Measurements from ENCODE around the gene COL27A1.

The COL27A1 gene

GRCh38 chr9:114216081-114216480 is 60.7 kb downstream of the COL27A1 start:
- no peak for DNase-seq (ENCODE audit: insufficient read length, low spot score)
- TF ChIP-seq SPI1 (IDR thresholded peaks at IDR 0.05; ENCODE audit: low read depth, low read length): no peak
- no peak for TF ChIP-seq TAF1 (IDR thresholded peaks at IDR 0.05; ENCODE audit: low read depth, low read length)
- no peak for TF ChIP-seq POLR2AphosphoS5 (IDR thresholded peaks at IDR 0.05; ENCODE audit: low read depth, low read length)
- TF ChIP-seq POU2F2 (IDR thresholded peaks at IDR 0.05; ENCODE audit: low read depth, low read length): no peak
- TF ChIP-seq PAX5 (IDR thresholded peaks at IDR 0.05; ENCODE audit: insufficient read depth, low read length, severe bottlenecking): no peak
- no peak for TF ChIP-seq POLR2A (IDR thresholded peaks at IDR 0.05; ENCODE audit: low read depth, low read length)
- FAIRE-seq: no peak

GRCh38 chr9:114216976-114217375 is 61.6 kb downstream of the COL27A1 start:
- no peak for FAIRE-seq
- no peak for DNase-seq (ENCODE audit: insufficient read length, low spot score)
- TF ChIP-seq POLR2A (IDR thresholded peaks at IDR 0.05; ENCODE audit: low read depth, low read length) (no peak), PAX5 (IDR thresholded peaks at IDR 0.05; ENCODE audit: insufficient read depth, low read length, severe bottlenecking) (no peak), POLR2AphosphoS5 (IDR thresholded peaks at IDR 0.05; ENCODE audit: low read depth, low read length) (no peak), POU2F2 (IDR thresholded peaks at IDR 0.05; ENCODE audit: low read depth, low read length) (no peak), SPI1 (IDR thresholded peaks at IDR 0.05; ENCODE audit: low read depth, low read length) (no peak), TAF1 (IDR thresholded peaks at IDR 0.05; ENCODE audit: low read depth, low read length) (no peak)

- no peak for TF ChIP-seq SPI1 (IDR thresholded peaks at IDR 0.05; ENCODE audit: low read depth, low read length)
- TF ChIP-seq POLR2AphosphoS5 (IDR thresholded peaks at IDR 0.05; ENCODE audit: low read depth, low read length): no peak
- no peak for TF ChIP-seq POU2F2 (IDR thresholded peaks at IDR 0.05; ENCODE audit: low read depth, low read length)
- no peak for TF ChIP-seq TAF1 (IDR thresholded peaks at IDR 0.05; ENCODE audit: low read depth, low read length)
- TF ChIP-seq PAX5 (IDR thresholded peaks at IDR 0.05; ENCODE audit: insufficient read depth, low read length, severe bottlenecking): no peak
- TF ChIP-seq POLR2A (IDR thresholded peaks at IDR 0.05; ENCODE audit: low read depth, low read length): no peak
- FAIRE-seq: no peak
- DNase-seq (ENCODE audit: insufficient read length, low spot score): no peak
These were observed 63.2 kb downstream of the COL27A1 start for GRCh38 chr9:114218264-114219120.

- DNase-seq (ENCODE audit: insufficient read length, low spot score) (no peak), FAIRE-seq (no peak)
- TF ChIP-seq SPI1 (IDR thresholded peaks at IDR 0.05; ENCODE audit: low read depth, low read length): no peak
- no peak for TF ChIP-seq POU2F2 (IDR thresholded peaks at IDR 0.05; ENCODE audit: low read depth, low read length)
- TF ChIP-seq TAF1 (IDR thresholded peaks at IDR 0.05; ENCODE audit: low read depth, low read length): no peak
- TF ChIP-seq PAX5 (IDR thresholded peaks at IDR 0.05; ENCODE audit: insufficient read depth, low read length, severe bottlenecking): no peak
- no peak for TF ChIP-seq POLR2AphosphoS5 (IDR thresholded peaks at IDR 0.05; ENCODE audit: low read depth, low read length)
- no peak for TF ChIP-seq POLR2A (IDR thresholded peaks at IDR 0.05; ENCODE audit: low read depth, low read length)
These were observed 64.8 kb downstream of the COL27A1 start for GRCh38 chr9:114220061-114220541.

DNA sequence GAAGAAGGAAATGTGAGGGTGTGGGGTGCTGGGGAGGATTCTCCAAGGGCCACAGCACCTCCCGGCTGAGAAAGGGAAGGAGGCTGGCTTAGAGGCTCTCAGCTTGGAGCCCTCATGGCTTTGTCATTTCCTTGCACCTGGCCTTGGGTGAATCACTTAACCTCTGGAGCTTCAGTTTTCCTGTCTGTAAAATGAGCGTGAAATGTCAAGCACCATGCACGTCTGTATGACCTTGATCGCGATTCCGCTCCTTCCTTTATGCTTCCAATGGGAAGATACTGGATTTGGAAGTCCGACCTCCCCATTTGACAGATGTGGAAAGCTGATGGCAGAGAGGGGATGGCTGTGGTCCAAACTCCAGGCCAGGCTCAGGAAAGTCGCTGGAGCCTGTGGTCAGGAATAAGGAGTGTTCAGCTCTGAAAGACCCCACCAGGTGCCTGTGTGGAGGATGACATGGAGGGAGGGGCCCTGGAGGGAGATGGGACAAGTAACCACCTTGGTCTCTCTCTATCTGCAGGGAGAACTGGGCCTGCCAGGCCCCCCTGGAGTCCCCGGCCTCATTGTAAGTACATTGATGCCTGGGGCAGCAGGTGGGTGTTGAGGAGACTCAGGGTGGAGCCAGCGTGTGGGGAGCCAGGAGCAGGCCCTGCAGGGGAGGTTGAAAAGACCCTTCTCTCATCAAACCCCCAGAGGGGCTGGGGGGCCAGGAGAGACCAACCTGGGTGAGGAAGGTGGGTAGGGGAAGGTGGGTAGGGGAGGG is 66.5 kb downstream of the COL27A1 start:
- no peak for DNase-seq (ENCODE audit: insufficient read length, low spot score)
- FAIRE-seq: no peak
- TF ChIP-seq POLR2A (IDR thresholded peaks at IDR 0.05; ENCODE audit: low read depth, low read length) (no peak), POLR2AphosphoS5 (IDR thresholded peaks at IDR 0.05; ENCODE audit: low read depth, low read length) (no peak), SPI1 (IDR thresholded peaks at IDR 0.05; ENCODE audit: low read depth, low read length) (no peak), TAF1 (IDR thresholded peaks at IDR 0.05; ENCODE audit: low read depth, low read length) (no peak)

- TF ChIP-seq PAX5 (IDR thresholded peaks at IDR 0.05; ENCODE audit: insufficient read depth, low read length, severe bottlenecking): no peak
- no peak for TF ChIP-seq SPI1 (IDR thresholded peaks at IDR 0.05; ENCODE audit: low read depth, low read length)
- TF ChIP-seq POU2F2 (IDR thresholded peaks at IDR 0.05; ENCODE audit: low read depth, low read length): no peak
- no peak for TF ChIP-seq POLR2AphosphoS5 (IDR thresholded peaks at IDR 0.05; ENCODE audit: low read depth, low read length)
- no peak for TF ChIP-seq POLR2A (IDR thresholded peaks at IDR 0.05; ENCODE audit: low read depth, low read length)
- TF ChIP-seq TAF1 (IDR thresholded peaks at IDR 0.05; ENCODE audit: low read depth, low read length): no peak
- FAIRE-seq: no peak
- no peak for DNase-seq (ENCODE audit: insufficient read length, low spot score)
These were observed 68.4 kb downstream of the COL27A1 start for GRCh38 chr9:114223564-114224246.

- FAIRE-seq (no peak), DNase-seq (ENCODE audit: insufficient read length, low spot score) (no peak)
- TF ChIP-seq TAF1 (IDR thresholded peaks at IDR 0.05; ENCODE audit: low read depth, low read length) (no peak), SPI1 (IDR thresholded peaks at IDR 0.05; ENCODE audit: low read depth, low read length) (no peak)
These were observed 68.9 kb downstream of the COL27A1 start for GRCh38 chr9:114224247-114224610.

GRCh38 chr9:114225561-114226212 is 70.3 kb downstream of the COL27A1 start:
- TF ChIP-seq POU2F2 (IDR thresholded peaks at IDR 0.05; ENCODE audit: low read depth, low read length): no peak
- DNase-seq (ENCODE audit: insufficient read length, low spot score): no peak
- FAIRE-seq: no peak
